Hematopoietic multipotent progenitor cell treated with erythropoietin and hydrocortisone succinate and interleukin-3 and kit ligand, for 6 days (in vitro differentiated cells): Measurements from ENCODE around the gene XDH.

Source experiments
- DNase-seq: peaks from one replicate; pipeline ENCODE4 v3.0.0-alpha.2; 2015

XDH gene

GRCh38 chr2:31414601-31415241, at the start of gene XDH:
Gene XDH, minus strand, starts transcription at chr2:31414742. Its CDS starts 76 bp downstream, at chr2:31414666.
- no peak for DNase-seq

- DNase-seq = no peak
Observed at GRCh38 chr2:31457651-31458050, 43.1 kb upstream of the XDH start.

- no peak for DNase-seq
Observed at GRCh38 chr2:31446848-31447247, 32.3 kb upstream of the XDH start.

GRCh38 chr2:31442376-31442775, 27.8 kb upstream of the XDH start:
- DNase-seq = no peak

- DNase-seq = no peak
Observed at GRCh38 chr2:31440764-31441163, 26.2 kb upstream of the XDH start.

- no peak for DNase-seq
Observed at GRCh38 chr2:31434911-31435310, 20.4 kb upstream of the XDH start.

GRCh38 chr2:31433541-31433940, 19.0 kb upstream of the XDH start:
- DNase-seq = no peak

- no peak for DNase-seq
Observed at GRCh38 chr2:31430439-31431165, 16.1 kb upstream of the XDH start.

GRCh38 chr2:31429759-31430438, 15.4 kb upstream of the XDH start:
- no peak for DNase-seq

GRCh38 chr2:31429040-31429439, 14.5 kb upstream of the XDH start:
- DNase-seq = no peak

GRCh38 chr2:31428001-31428418, 13.5 kb upstream of the XDH start:
- no peak for DNase-seq

- DNase-seq = no peak
Observed at GRCh38 chr2:31426096-31426495, 11.6 kb upstream of the XDH start.

- no peak for DNase-seq
Observed at GRCh38 chr2:31421634-31422033, 7.1 kb upstream of the XDH start.

GRCh38 chr2:31420936-31421335, 6.4 kb upstream of the XDH start:
- no peak for DNase-seq

GRCh38 chr2:31419386-31419785, 4.8 kb upstream of the XDH start:
- DNase-seq = no peak

- no peak for DNase-seq
Observed at GRCh38 chr2:31415421-31415820, 879 bp upstream of the XDH start.

- DNase-seq = peak; percentile 23
Observed at GRCh38 chr2:31413862-31414550, 536 bp downstream of the XDH start.

GRCh38 chr2:31413025-31413424, 1.5 kb downstream of the XDH start:
- DNase-seq = no peak

- no peak for DNase-seq
Observed at GRCh38 chr2:31411771-31412170, 2.8 kb downstream of the XDH start.

- no peak for DNase-seq
Observed at GRCh38 chr2:31406593-31407385, 7.8 kb downstream of the XDH start.

GRCh38 chr2:31404827-31405226, 9.7 kb downstream of the XDH start:
- no peak for DNase-seq

GRCh38 chr2:31404302-31404701, 10.2 kb downstream of the XDH start:
- peak; percentile 14 for DNase-seq

GRCh38 chr2:31402388-31402787, 12.2 kb downstream of the XDH start:
- no peak for DNase-seq
